Upper lobe of right lung (tissue), 1 donor: ENCODE data around the gene AKT3. TPM values are rescaled to one million over a fixed set of nuclear protein-coding genes. Genes with fewer than 3 reads are reported as not detected.

ENCODE experiments used
- ATAC-seq: fragments of 200-7000 bp; cut with Tn5 transposase; one replicate; pipeline ENCODE4 v1.9.1; 2020; ENCODE audit warnings: mild to moderate bottlenecking, moderate library complexity
- DNase-seq: peaks from one replicate; pipeline ENCODE4 v3.0.0-alpha.2; 2020
- H3K27ac ChIP-seq: fragments of 200-600 bp; one replicate; pipeline ENCODE4 v1.8.0; 2022
- H3K27me3 ChIP-seq: fragments of 200-600 bp; one replicate; pipeline ENCODE4 v1.8.0; 2022; ENCODE audit warnings: mild to moderate bottlenecking
- H3K36me3 ChIP-seq: fragments of 200-600 bp; one replicate; pipeline ENCODE4 v1.8.0; 2022
- H3K4me1 ChIP-seq: fragments of 200-600 bp; one replicate; pipeline ENCODE4 v1.8.0; 2022
- H3K4me3 ChIP-seq: fragments of 200-600 bp; one replicate; pipeline ENCODE4 v1.8.0; 2022; ENCODE audit warnings: mild to moderate bottlenecking
- H3K9me3 ChIP-seq: fragments of 200-600 bp; one replicate; pipeline ENCODE4 v1.8.0; 2022
- CTCF ChIP-seq: fragments of 200-600 bp; IDR thresholded peaks from one replicate; pipeline ENCODE4 v1.8.0; 2022; ENCODE audit warnings: antibody characterized with exemption
- intact Hi-C: fragments of 100-400 bp; cut with DNase I; formaldehyde crosslinking; loops from one replicate; pipeline ENCODE4 v1.11.0; 2022
- total RNA-seq: library from RNA; stranded (reverse); fragmentation: NEBNext Ultra II Directional; extraction: Animal tissue kit (Norgen Biotek cat#: 25700); gene quantifications from one replicate; pipeline ENCODE4 v1.2.1, GENCODE V29; 2021
- donor health status: DM: no; HTN: yes; CAD: no; lungs with severe emphysema.

AKT3 gene
- total RNA-seq, 1 donor from 2014 or later, result 64.6 TPM

- Histone ChIP-seq H3K9me3 (no peaks in the 10 kb centered on the region), H3K4me3 (no peak overlapping the region), H3K27me3 (no peaks in the 10 kb centered on the region), H3K4me1 (no peaks in the 10 kb centered on the region), H3K27ac (no peak overlapping the region), H3K36me3 (no peaks in the 10 kb centered on the region)
- DNase-seq (no peak), ATAC-seq (no peak)
- TF ChIP-seq CTCF, result no peak
- intact Hi-C loops, result no loop called here
Measured at GRCh38 chr1:243549108-243549507, 300.9 kb downstream of the AKT3 start.

GRCh38 chr1:243548516-243548915 is 301.5 kb downstream of the AKT3 start:
- no peak for DNase-seq
- H3K4me1 ChIP-seq, result no peaks in the 10 kb centered on the region

GRCh38 chr1:243547891-243548290 is 302.2 kb downstream of the AKT3 start:
- TF ChIP-seq CTCF, result no peak

More at GRCh38 chr1:243548516-243548915, 301.5 kb downstream of the AKT3 start:
- H3K36me3 ChIP-seq, result no peaks in the 10 kb centered on the region
- H3K9me3 ChIP-seq, result no peaks in the 10 kb centered on the region
- no peaks in the 10 kb centered on the region for H3K27me3 ChIP-seq
- intact Hi-C loops, result no loop called here
- no peak overlapping the region for H3K4me3 ChIP-seq
- TF ChIP-seq CTCF, result no peak
- ATAC-seq, result no peak
- H3K27ac ChIP-seq, result no peak overlapping the region

GRCh38 chr1:243546457-243546856 is 303.6 kb downstream of the AKT3 start:
- H3K4me1 ChIP-seq, result no peaks in the 10 kb centered on the region
- intact Hi-C loops, result no loop called here
- no peaks in the 10 kb centered on the region for H3K36me3 ChIP-seq
- H3K27ac ChIP-seq, result no peak overlapping the region
- no peak for DNase-seq
- H3K4me3 ChIP-seq, result no peak overlapping the region
- no peak for ATAC-seq
- no peaks in the 10 kb centered on the region for H3K9me3 ChIP-seq
- no peak for TF ChIP-seq CTCF
- H3K27me3 ChIP-seq, result no peaks in the 10 kb centered on the region

More at GRCh38 chr1:243547891-243548290, 302.2 kb downstream of the AKT3 start:
- H3K4me1 ChIP-seq, result no peaks in the 10 kb centered on the region
- intact Hi-C loops, result no loop called here
- H3K9me3 ChIP-seq, result no peaks in the 10 kb centered on the region
- H3K27ac ChIP-seq, result no peak overlapping the region
- no peaks in the 10 kb centered on the region for H3K36me3 ChIP-seq
- H3K4me3 ChIP-seq, result no peak overlapping the region
- no peaks in the 10 kb centered on the region for H3K27me3 ChIP-seq
- ATAC-seq, result no peak
- DNase-seq, result no peak

GRCh38 chr1:243543501-243543900 is 306.5 kb downstream of the AKT3 start:
- ATAC-seq, result no peak
- no peak overlapping the region for H3K4me3 ChIP-seq
- no peaks in the 10 kb centered on the region for H3K4me1 ChIP-seq
- H3K27ac ChIP-seq, result no peak overlapping the region
- no peaks in the 10 kb centered on the region for H3K27me3 ChIP-seq
- no peak for DNase-seq
- H3K9me3 ChIP-seq, result no peaks in the 10 kb centered on the region
- no peak for TF ChIP-seq CTCF
- H3K36me3 ChIP-seq, result peaks cover 5% of the 10 kb centered on the region
- intact Hi-C loops, result no loop called here
